Measurements from ENCODE around the gene SYNE3. TPM values are rescaled to one million over a fixed set of nuclear protein-coding genes. Genes with fewer than 3 reads are reported as not detected.

Gene SYNE3
- total and polyA plus RNA-seq, 3 donors from 2014 or later = 8.3 to 38.9 (median 37.6) TPM

- no peak overlapping the region for H3K4me3 ChIP-seq
- 88 to 95% methylated on average over 1 of the region's 1 CpG for WGBS, 2 donors
- no peaks in the 10 kb centered on the region for H3K9me3 ChIP-seq
- peaks cover 3% of the 10 kb centered on the region for H3K4me1 ChIP-seq
- H3K36me3 ChIP-seq (ENCODE audit: low read depth, missing control alignments) = no peaks in the 10 kb centered on the region
- no peaks in the 10 kb centered on the region for H3K27me3 ChIP-seq
- intact Hi-C loops (cut with DNase I; ENCODE audit: low total_unique reads) = no loop called here
- no peak for TF ChIP-seq POLR2A (IDR thresholded peaks at IDR 0.05)
- no peak for TF ChIP-seq CTCF (IDR thresholded peaks at IDR 0.05)
- no peak for DNase-seq
- H3K27ac ChIP-seq = no peak overlapping the region
Observed at GRCh38 chr14:95551435-95551834, 35.0 kb upstream of the SYNE3 start.

- Histone ChIP-seq H3K4me3 (no peak overlapping the region), H3K9me3 (no peaks in the 10 kb centered on the region), H3K4me1 (peaks cover 3% of the 10 kb centered on the region), H3K27ac (no peak overlapping the region), H3K27me3 (no peaks in the 10 kb centered on the region), H3K36me3 (ENCODE audit: low read depth, missing control alignments) (no peaks in the 10 kb centered on the region)
- TF ChIP-seq CTCF (IDR thresholded peaks at IDR 0.05) (no peak), POLR2A (IDR thresholded peaks at IDR 0.05) (no peak)
- DNase-seq = no peak
- intact Hi-C loops (cut with DNase I; ENCODE audit: low total_unique reads) = no loop called here
- 89 to 91% methylated on average over 16 of the region's 16 CpGs for WGBS, 2 donors
Observed at GRCh38 chr14:95549656-95550585, 33.5 kb upstream of the SYNE3 start.

GRCh38 chr14:95548328-95548929 lies 32.0 kb upstream of the SYNE3 start:
- no peaks in the 10 kb centered on the region for H3K9me3 ChIP-seq
- H3K36me3 ChIP-seq (ENCODE audit: low read depth, missing control alignments) = no peaks in the 10 kb centered on the region
- H3K4me1 ChIP-seq = peaks cover 3% of the 10 kb centered on the region
- TF ChIP-seq POLR2A (IDR thresholded peaks at IDR 0.05) = no peak
- TF ChIP-seq CTCF (IDR thresholded peaks at IDR 0.05) = no peak
- intact Hi-C loops (cut with DNase I; ENCODE audit: low total_unique reads) = no loop called here
- no peaks in the 10 kb centered on the region for H3K27me3 ChIP-seq
- no peak overlapping the region for H3K4me3 ChIP-seq
- DNase-seq = no peak
- 69 to 71% methylated on average over 9 of the region's 9 CpGs for WGBS, 2 donors
- H3K27ac ChIP-seq = no peak overlapping the region

GRCh38 chr14:95547626-95548327 lies 31.3 kb upstream of the SYNE3 start:
- no peak overlapping the region for H3K27ac ChIP-seq
- no peak overlapping the region for H3K4me3 ChIP-seq
- 72 to 74% methylated on average over 14 of the region's 14 CpGs for WGBS, 2 donors
- TF ChIP-seq CTCF (IDR thresholded peaks at IDR 0.05) (no peak), POLR2A (IDR thresholded peaks at IDR 0.05) (no peak)
- no peaks in the 10 kb centered on the region for H3K9me3 ChIP-seq
- H3K36me3 ChIP-seq (ENCODE audit: low read depth, missing control alignments) = no peaks in the 10 kb centered on the region
- intact Hi-C loops (cut with DNase I; ENCODE audit: low total_unique reads) = no loop called here
- H3K27me3 ChIP-seq = no peaks in the 10 kb centered on the region
- peaks cover 3% of the 10 kb centered on the region for H3K4me1 ChIP-seq
- no peak for DNase-seq
